ENCODE measurements around the gene LRRC8E. TPM values are rescaled to one million over a fixed set of nuclear protein-coding genes. Genes with fewer than 3 reads are reported as not detected.

The LRRC8E gene
- total RNA-seq, 1 donor from 2014 or later: 6.6 TPM

Other genes starting within 250 kb of the LRRC8E start
- 21.1 TPM for gene RETN, start 219.5 kb upstream of the LRRC8E start, total RNA-seq
- 184 TPM for gene MCEMP1, start 211.4 kb upstream of the LRRC8E start, total RNA-seq
- gene TRAPPC5, start 207.7 kb upstream of the LRRC8E start, total RNA-seq: 75.3 TPM
- 0.50 TPM for gene FCER2, start 186.4 kb upstream of the LRRC8E start, total RNA-seq
- 2.9 TPM for gene CLEC4G, start 156.4 kb upstream of the LRRC8E start, total RNA-seq
- 18.8 TPM for gene CD209, start 141.0 kb upstream of the LRRC8E start, total RNA-seq
- 5.8 TPM for gene CLEC4M, start 125.3 kb upstream of the LRRC8E start, total RNA-seq
- gene EVI5L, start 58.3 kb upstream of the LRRC8E start, total RNA-seq: 11.7 TPM
- 2.5 TPM for gene PRR36, start 14.1 kb upstream of the LRRC8E start, total RNA-seq
- 38.6 TPM for gene MAP2K7, start 15.4 kb downstream of the LRRC8E start, total RNA-seq
- gene TGFBR3L, start 26.3 kb downstream of the LRRC8E start, total RNA-seq: 2.1 TPM
- gene SNAPC2, start 31.8 kb downstream of the LRRC8E start, total RNA-seq: 17.6 TPM
- gene CTXN1, start 37.6 kb downstream of the LRRC8E start, total RNA-seq: 5.8 TPM
- gene TIMM44, start 55.2 kb downstream of the LRRC8E start, total RNA-seq: 45.2 TPM
- gene ELAVL1, start 117.1 kb downstream of the LRRC8E start, total RNA-seq: 66.3 TPM
- gene CCL25, start 164.2 kb downstream of the LRRC8E start, total RNA-seq: not detected